K562 treated with DMSO at 1 percent for 4 hours (cell line): Measurements from ENCODE around the gene FADS6. TPM values are rescaled to one million over a fixed set of nuclear protein-coding genes. Genes with fewer than 3 reads are reported as not detected.

Experiments
- total RNA-seq: library from RNA; unstranded; fragments of 300-600 nt; gene quantifications from 2 replicates; pipeline ENCODE4 v1.2.3, GENCODE V29; 2022; ENCODE audit not compliant: insufficient read depth

The FADS6 gene, protein sequence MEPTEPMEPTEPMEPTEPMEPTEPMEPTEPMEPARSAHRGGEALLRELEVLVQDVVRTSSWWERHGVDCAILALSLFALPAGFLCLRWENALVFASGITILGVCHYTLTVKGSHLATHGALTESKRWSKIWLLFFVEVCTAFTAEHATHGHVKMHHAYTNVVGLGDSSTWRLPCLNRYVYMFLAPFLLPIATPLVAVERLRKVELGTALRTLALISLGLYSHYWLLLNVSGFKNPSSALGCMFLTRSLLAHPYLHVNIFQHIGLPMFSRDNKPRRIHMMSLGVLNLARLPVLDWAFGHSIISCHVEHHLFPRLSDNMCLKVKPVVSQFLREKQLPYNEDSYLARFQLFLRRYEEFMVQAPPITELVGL
- total RNA-seq: 0.62 TPM in 1 of 2 replicates, not detected in the other

GRCh38 chr17:74892974-74893911, at the start of gene FADS6:
Gene FADS6, minus strand, starts transcription at chr17:74893633. Its CDS starts 38 bp downstream, at chr17:74893595.

GRCh38 chr17:74935585-74936469, 42.4 kb upstream of the FADS6 start, which contains the start of gene OTOP3:
Gene OTOP3, plus strand, starts transcription at chr17:74935898. Its CDS starts 24 bp downstream, at chr17:74935922.

GRCh38 chr17:74924250-74924948, 31.0 kb upstream of the FADS6 start, which contains the start of gene OTOP2:
Gene OTOP2, plus strand, starts transcription at chr17:74924273. Its CDS starts 360 bp downstream, at chr17:74924633.

DNA sequence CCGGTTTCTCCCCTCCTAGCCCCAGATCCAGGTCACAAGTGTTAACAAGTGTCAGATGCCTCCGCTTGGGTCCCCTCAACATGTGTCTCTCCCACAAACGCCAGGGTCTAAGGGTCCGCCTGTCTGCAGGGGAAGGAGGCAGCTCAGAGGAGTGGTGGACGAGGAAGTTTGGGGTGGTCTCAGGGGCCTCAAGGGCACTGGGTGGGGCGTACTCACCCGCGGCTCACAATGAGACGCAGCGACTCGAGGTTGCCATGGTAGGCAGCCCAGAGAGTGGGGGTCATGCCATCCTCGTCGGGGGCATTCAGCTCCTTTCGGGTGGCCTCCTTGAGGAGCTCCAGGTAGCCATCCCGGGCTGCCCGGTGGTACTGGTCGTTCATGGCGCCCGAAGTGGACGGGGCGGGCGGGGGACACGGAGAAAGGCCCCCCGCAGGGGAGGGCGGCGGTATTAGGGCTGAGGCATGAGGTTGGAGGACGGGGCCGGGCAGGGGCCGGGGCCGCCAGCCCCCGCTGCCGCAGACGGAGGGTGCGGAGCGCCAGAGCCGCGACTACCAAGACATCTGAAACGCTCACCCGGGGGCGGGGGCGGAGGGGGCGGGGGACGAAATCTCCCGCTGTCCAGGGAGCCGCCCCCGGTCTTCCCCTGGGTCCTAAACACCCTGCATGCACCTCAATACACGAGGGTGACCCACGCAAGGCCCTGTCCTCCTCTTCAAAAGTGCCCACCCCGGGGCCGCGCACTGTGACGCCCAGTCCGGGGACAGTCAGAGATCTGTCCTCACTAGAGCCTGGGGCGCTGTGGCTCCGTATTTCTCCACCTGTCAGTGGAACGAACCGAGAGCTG, 29.5 kb upstream of the FADS6 start, which contains the start of gene USH1G:
USH1G (minus strand) TSS at position 562 of the 844 bp plus-strand sequence; CDS start at position 380, 182 bp downstream.

GRCh38 chr17:74872313-74873036, 21.0 kb downstream of the FADS6 start, which contains the start of gene FDXR:
Gene FDXR, minus strand, starts transcription at chr17:74872994. Its CDS starts 50 bp downstream, at chr17:74872944.

DNA sequence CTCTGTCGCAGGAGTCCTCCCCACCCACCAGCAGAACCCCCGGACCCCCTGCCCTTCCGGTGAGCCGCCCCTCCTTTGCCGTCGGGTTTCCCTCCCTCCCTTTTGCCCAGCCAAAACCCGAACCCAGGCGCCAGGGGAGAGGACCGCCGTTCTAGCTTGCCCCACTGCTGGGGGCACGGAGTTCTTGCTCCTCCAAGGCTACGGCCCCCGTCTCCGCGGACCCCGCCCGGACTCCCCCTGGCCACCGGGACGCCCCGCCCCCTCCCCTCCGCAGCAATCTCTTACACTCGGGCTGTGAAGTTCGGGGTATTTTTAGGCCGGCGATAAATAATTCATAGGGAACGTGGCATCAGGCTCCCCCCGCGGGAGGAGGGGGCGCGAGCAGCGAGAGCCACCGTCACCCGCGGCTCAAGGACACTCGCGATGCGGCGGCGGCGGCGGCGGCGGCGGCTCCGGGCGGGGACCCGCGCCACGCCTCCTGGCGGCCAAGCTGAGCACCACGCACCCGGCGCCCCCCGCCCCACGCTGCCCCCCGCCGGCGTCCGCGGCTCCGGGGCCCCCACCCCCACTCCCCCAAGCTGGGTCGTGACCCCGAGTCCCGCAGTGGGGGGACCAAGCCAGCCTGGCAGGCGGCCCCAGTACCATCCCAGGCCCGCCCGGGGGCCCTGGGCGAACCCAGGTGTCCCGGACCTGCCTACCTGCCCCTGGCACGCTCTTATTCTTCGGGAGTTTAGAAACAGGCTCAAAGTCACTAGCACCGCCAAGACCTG, 33.8 kb downstream of the FADS6 start, which contains the start of gene GRIN2C:
GRIN2C (minus strand) TSS at position 427 of the 770 bp plus-strand sequence. CDS start 4,793 bp downstream, outside the sequence.

Other genes starting within 250 kb of the FADS6 start
- not detected in 2 replicates for gene CD300LF, start 180.7 kb downstream of the FADS6 start, total RNA-seq
- gene RAB37, start 156.4 kb downstream of the FADS6 start, total RNA-seq: not detected in 2 replicates
- gene NHERF1, start 145.0 kb downstream of the FADS6 start, total RNA-seq: 72.2 and 83.0 TPM in 2 replicates
- 22.0 and 26.5 TPM in 2 replicates for gene NAT9, start 117.3 kb downstream of the FADS6 start, total RNA-seq
- 0.86 and 1.1 TPM in 2 replicates for gene GRIN2C, start 33.7 kb downstream of the FADS6 start, total RNA-seq
- gene FDXR, start 20.6 kb downstream of the FADS6 start, total RNA-seq: 85.8 and 115 TPM in 2 replicates
- 0.33 and 0.47 TPM in 2 replicates for gene USH1G, start 29.6 kb upstream of the FADS6 start, total RNA-seq
- gene OTOP2, start 30.6 kb upstream of the FADS6 start, total RNA-seq: 0.40 TPM in 1 of 2 replicates, not detected in the other
- gene OTOP3, start 42.3 kb upstream of the FADS6 start, total RNA-seq: not detected in 2 replicates
- gene HID1, start 79.1 kb upstream of the FADS6 start, total RNA-seq: 3.9 and 9.1 TPM in 2 replicates
- 13.3 and 19.2 TPM in 2 replicates for gene CDR2L, start 94.0 kb upstream of the FADS6 start, total RNA-seq
- gene MRPL58, start 119.0 kb upstream of the FADS6 start, total RNA-seq: 54.4 and 62.3 TPM in 2 replicates
- gene ATP5PD, start 153.3 kb upstream of the FADS6 start, total RNA-seq: 428 and 454 TPM in 2 replicates
- gene KCTD2, start 153.6 kb upstream of the FADS6 start, total RNA-seq: 27.3 and 29.3 TPM in 2 replicates
- gene SLC16A5, start 194.3 kb upstream of the FADS6 start, total RNA-seq: 2.7 and 7.1 TPM in 2 replicates
- 26.8 and 34.7 TPM in 2 replicates for gene ARMC7, start 216.3 kb upstream of the FADS6 start, total RNA-seq
- gene NT5C, start 238.1 kb upstream of the FADS6 start, total RNA-seq: 52.2 and 76.2 TPM in 2 replicates